Measurements from ENCODE around the gene ESRP2. TPM values are rescaled to one million over a fixed set of nuclear protein-coding genes. Genes with fewer than 3 reads are reported as not detected.

Gene ESRP2
- total and polyA plus RNA-seq, 4 donors = 22.5 to 65.5 (median 39.3) TPM

- 59 to 83% methylated on average over 1 of the region's 1 CpG for WGBS, 2 donors
- ATAC-seq (ENCODE audit: insufficient read depth, low FRiP score) (no peak), DNase-seq (no peak)
- Histone ChIP-seq H3K36me3 (ENCODE audit: control insufficient read depth in 4 of 4, insufficient read depth in 4 of 4, low read length in 4 of 4) (peaks cover 0 to 8% (median under 1%) of the 10 kb centered on the region in 4 donors), H3K27me3 (ENCODE audit: control insufficient read depth in 3 of 3, insufficient read depth in 3 of 3, low read length in 2 of 3) (no peaks in the 10 kb centered on the region), H3K9me3 (ENCODE audit: control insufficient read depth in 4 of 4, insufficient read depth in 3 of 4, low read length in 3 of 4) (no peaks in the 10 kb centered on the region), H3K4me1 (ENCODE audit: control insufficient read depth in 5 of 5, insufficient read depth in 5 of 5, low read length in 5 of 5) (peaks cover 0 to 7% (median 0%) of the 10 kb centered on the region in 5 donors), H3K27ac (ENCODE audit: low read depth in 1 of 2, low read length in 1 of 2) (no peak overlapping the region), H3K4me3 (no peak overlapping the region), H3K9ac (ENCODE audit: insufficient read depth in 1 of 2, low read length in 2 of 2) (no peak overlapping the region)
- no peak for TF ChIP-seq CTCF (IDR thresholded peaks at IDR 0.05; ENCODE audit: control extremely low read depth, extremely low read depth)
These were observed 20.6 kb downstream of the ESRP2 start for GRCh38 chr16:68215302-68215701.

GRCh38 chr16:68214726-68215125 lies 21.2 kb downstream of the ESRP2 start:
- 76 to 87% methylated on average over 3 of the region's 3 CpGs for WGBS, 2 donors

GRCh38 chr16:68206245-68206644 lies 29.7 kb downstream of the ESRP2 start:
- H3K27ac ChIP-seq (ENCODE audit: low read depth in 1 of 2, low read length in 1 of 2) = no peak overlapping the region
- ATAC-seq (ENCODE audit: insufficient read depth, low FRiP score) (no peak), DNase-seq (no peak)
- H3K4me3 ChIP-seq = no peak overlapping the region
- H3K27me3 ChIP-seq (ENCODE audit: control insufficient read depth in 3 of 3, insufficient read depth in 3 of 3, low read length in 2 of 3) = no peaks in the 10 kb centered on the region
- 65 to 84% methylated on average over 2 of the region's 2 CpGs for WGBS, 2 donors
- H3K9ac ChIP-seq (ENCODE audit: insufficient read depth in 1 of 2, low read length in 2 of 2) = no peak overlapping the region
- peaks cover 0 to 1% (median 0%) of the 10 kb centered on the region in 5 donors for H3K4me1 ChIP-seq (ENCODE audit: control insufficient read depth in 5 of 5, insufficient read depth in 5 of 5, low read length in 5 of 5)
- H3K36me3 ChIP-seq (ENCODE audit: control insufficient read depth in 4 of 4, insufficient read depth in 4 of 4, low read length in 4 of 4) = peaks cover 0 to 6% (median 2%) of the 10 kb centered on the region in 4 donors
- H3K9me3 ChIP-seq (ENCODE audit: control insufficient read depth in 4 of 4, insufficient read depth in 3 of 4, low read length in 3 of 4) = no peaks in the 10 kb centered on the region
- TF ChIP-seq CTCF (IDR thresholded peaks at IDR 0.05; ENCODE audit: control extremely low read depth, extremely low read depth) = no peak

More at GRCh38 chr16:68214726-68215125, 21.2 kb downstream of the ESRP2 start:
- H3K27me3 ChIP-seq (ENCODE audit: control insufficient read depth in 3 of 3, insufficient read depth in 3 of 3, low read length in 2 of 3) = no peaks in the 10 kb centered on the region
- DNase-seq = no peak
- H3K27ac ChIP-seq (ENCODE audit: low read depth in 1 of 2, low read length in 1 of 2) = peak overlapping the region in 1 of 2 donors; percentile 5
- H3K4me1 ChIP-seq (ENCODE audit: control insufficient read depth in 5 of 5, insufficient read depth in 5 of 5, low read length in 5 of 5) = peaks cover 0 to 1% (median 0%) of the 10 kb centered on the region in 5 donors
- peaks cover 0 to 4% (median under 1%) of the 10 kb centered on the region in 4 donors for H3K36me3 ChIP-seq (ENCODE audit: control insufficient read depth in 4 of 4, insufficient read depth in 4 of 4, low read length in 4 of 4)
- ATAC-seq (ENCODE audit: insufficient read depth, low FRiP score) = no peak
- no peaks in the 10 kb centered on the region for H3K9me3 ChIP-seq (ENCODE audit: control insufficient read depth in 4 of 4, insufficient read depth in 3 of 4, low read length in 3 of 4)
- H3K4me3 ChIP-seq = no peak overlapping the region
- no peak for TF ChIP-seq CTCF (IDR thresholded peaks at IDR 0.05; ENCODE audit: control extremely low read depth, extremely low read depth)
- H3K9ac ChIP-seq (ENCODE audit: insufficient read depth in 1 of 2, low read length in 2 of 2) = no peak overlapping the region

GRCh38 chr16:68202091-68202519 lies 33.8 kb downstream of the ESRP2 start:
- no peak for DNase-seq
- H3K9me3 ChIP-seq (ENCODE audit: control insufficient read depth in 4 of 4, insufficient read depth in 3 of 4, low read length in 3 of 4) = no peaks in the 10 kb centered on the region
- H3K9ac ChIP-seq (ENCODE audit: insufficient read depth in 1 of 2, low read length in 2 of 2) = peak overlapping the region in 1 of 2 donors; percentile 7
- no peak for TF ChIP-seq CTCF (IDR thresholded peaks at IDR 0.05; ENCODE audit: control extremely low read depth, extremely low read depth)
- peaks cover 0 to 3% (median 0%) of the 10 kb centered on the region in 5 donors for H3K4me1 ChIP-seq (ENCODE audit: control insufficient read depth in 5 of 5, insufficient read depth in 5 of 5, low read length in 5 of 5)
- no peak for ATAC-seq (ENCODE audit: insufficient read depth, low FRiP score)
- peaks cover 0 to 11% (median 2%) of the 10 kb centered on the region in 4 donors for H3K36me3 ChIP-seq (ENCODE audit: control insufficient read depth in 4 of 4, insufficient read depth in 4 of 4, low read length in 4 of 4)
- no peaks in the 10 kb centered on the region for H3K27me3 ChIP-seq (ENCODE audit: control insufficient read depth in 3 of 3, insufficient read depth in 3 of 3, low read length in 2 of 3)
- H3K27ac ChIP-seq (ENCODE audit: low read depth in 1 of 2, low read length in 1 of 2) = no peak overlapping the region
- no peak overlapping the region for H3K4me3 ChIP-seq
